MCF 10A (cell line): ENCODE measurements around the gene CD164. TPM values are rescaled to one million over a fixed set of nuclear protein-coding genes. Genes with fewer than 3 reads are reported as not detected.

Experiments
- BruUV-seq: library from RNA; stranded (reverse); fragments of 400-500 nt; replicated peaks from 2 replicates; lab custom pipeline; 2021; lab: Mats Ljungman, UMichigan
- CTCF ChIA-PET: fragments of 300-600 bp; sonication (Branson Sonifier 250); formaldehyde crosslinking; extraction: SDS; loops from one replicate; lab custom pipeline; 2021; ENCODE audit warnings: antibody characterized with exemption, inconsistent platforms; lab: Yijun Ruan, JAX
- POLR2A ChIA-PET: fragments of 300-600, 350-650 bp; sonication (Branson Sonifier 250); formaldehyde crosslinking; extraction: SDS; loops from one replicate; lab custom pipeline; 2020; ENCODE audit warnings: antibody characterized with exemption, inconsistent platforms; lab: Yijun Ruan, JAX
- DNase-seq: peaks from one replicate; pipeline ENCODE4 v3.0.0-alpha.2; 2018; ENCODE audit not compliant: unreplicated experiment
- H3K27ac Mint-ChIP-seq: one replicate; pipeline ENCODE4 v1.8.0; 2022; ENCODE audit warnings: mild to moderate bottlenecking, low read depth, mixed read lengths; ENCODE audit not compliant: unreplicated experiment
- H3K27me3 Mint-ChIP-seq: one replicate; pipeline ENCODE4 v1.8.0; 2022; ENCODE audit warnings: mixed read lengths; ENCODE audit not compliant: insufficient read depth, unreplicated experiment
- H3K36me3 Mint-ChIP-seq: one replicate; pipeline ENCODE4 v1.8.0; 2022; ENCODE audit warnings: mild to moderate bottlenecking, moderate library complexity, mixed read lengths; ENCODE audit not compliant: insufficient read depth, unreplicated experiment
- H3K4me1 Mint-ChIP-seq: one replicate; pipeline ENCODE4 v1.8.0; 2022; ENCODE audit warnings: mixed read lengths; ENCODE audit not compliant: insufficient read depth, unreplicated experiment
- H3K4me3 Mint-ChIP-seq: one replicate; pipeline ENCODE4 v1.8.0; 2022; ENCODE audit warnings: mild to moderate bottlenecking, moderate library complexity, mixed read lengths; ENCODE audit not compliant: unreplicated experiment
- H3K9me3 Mint-ChIP-seq: one replicate; pipeline ENCODE4 v1.8.0; 2022; ENCODE audit warnings: mixed read lengths; ENCODE audit not compliant: unreplicated experiment
- intact Hi-C: fragments of 100-400 bp; cut with micrococcal nuclease; formaldehyde crosslinking; loops from 2 replicates; pipeline ENCODE4 v1.14.1; 2022
- total RNA-seq: library from RNA; stranded (reverse); gene quantifications from 2 replicates; pipeline ENCODE4 v1.2.3, GENCODE V29; 2022
- TF ChIP-seq, protein P1 (sequence below): fragments of 200-600 bp; IDR thresholded peaks from one replicate; pipeline ENCODE4 v1.8.0; 2022; ENCODE audit warnings: antibody characterized with exemption, mild to moderate bottlenecking; ENCODE audit not compliant: unreplicated experiment

CD164 gene
- total RNA-seq, 1 experiment from 2014 or later: 156 TPM

- intact Hi-C loops: no loop called here
- Mint-ChIP-seq H3K4me3 (no peak overlapping the region), H3K36me3 (no peaks in the 10 kb centered on the region), H3K9me3 (no peaks in the 10 kb centered on the region), H3K27me3 (no peaks in the 10 kb centered on the region), H3K27ac (no peak overlapping the region), H3K4me1 (peaks cover 6% of the 10 kb centered on the region)
- ChIA-PET POLR2A (interaction anchor here (0.6 to 1.8 kb wide), 3 partner anchors 28 to 206 kb away, joined by 3 to 5 read pairs (median 4); partner anchors contain the start of gene CD164), CTCF (interaction anchor here (0.8 to 2.0 kb wide), 5 partner anchors 10 to 979 kb away, joined by 3 to 5 read pairs (median 3); no protein-coding TSS in a partner anchor)
- peak; percentile 61 for DNase-seq
- TF ChIP-seq, protein P1, sequence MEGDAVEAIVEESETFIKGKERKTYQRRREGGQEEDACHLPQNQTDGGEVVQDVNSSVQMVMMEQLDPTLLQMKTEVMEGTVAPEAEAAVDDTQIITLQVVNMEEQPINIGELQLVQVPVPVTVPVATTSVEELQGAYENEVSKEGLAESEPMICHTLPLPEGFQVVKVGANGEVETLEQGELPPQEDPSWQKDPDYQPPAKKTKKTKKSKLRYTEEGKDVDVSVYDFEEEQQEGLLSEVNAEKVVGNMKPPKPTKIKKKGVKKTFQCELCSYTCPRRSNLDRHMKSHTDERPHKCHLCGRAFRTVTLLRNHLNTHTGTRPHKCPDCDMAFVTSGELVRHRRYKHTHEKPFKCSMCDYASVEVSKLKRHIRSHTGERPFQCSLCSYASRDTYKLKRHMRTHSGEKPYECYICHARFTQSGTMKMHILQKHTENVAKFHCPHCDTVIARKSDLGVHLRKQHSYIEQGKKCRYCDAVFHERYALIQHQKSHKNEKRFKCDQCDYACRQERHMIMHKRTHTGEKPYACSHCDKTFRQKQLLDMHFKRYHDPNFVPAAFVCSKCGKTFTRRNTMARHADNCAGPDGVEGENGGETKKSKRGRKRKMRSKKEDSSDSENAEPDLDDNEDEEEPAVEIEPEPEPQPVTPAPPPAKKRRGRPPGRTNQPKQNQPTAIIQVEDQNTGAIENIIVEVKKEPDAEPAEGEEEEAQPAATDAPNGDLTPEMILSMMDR: no peak
- BruUV-seq: no TSS peak
These were observed 28.8 kb upstream of the CD164 start for GRCh38 chr6:109411034-109411433.

DNA sequence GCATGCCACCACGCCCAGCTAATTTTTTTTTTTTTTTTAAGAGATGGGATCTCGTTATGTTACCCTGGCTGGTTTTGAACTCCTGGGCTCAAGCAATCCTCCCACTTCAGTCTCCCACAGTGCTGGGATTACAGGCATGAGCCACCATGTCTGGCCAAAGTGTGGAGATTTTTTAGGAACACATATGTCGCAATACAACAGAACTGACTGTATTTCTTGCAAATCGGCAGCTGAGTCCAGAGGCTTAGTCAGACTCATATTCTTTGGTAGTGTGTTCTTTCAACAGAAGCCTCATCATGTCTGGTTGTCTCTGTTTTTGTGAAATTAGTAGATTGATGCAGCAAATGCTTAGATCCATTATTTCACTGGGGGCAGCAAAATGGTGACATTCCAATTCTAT lies 23.9 kb upstream of the CD164 start:
- CTCF ChIA-PET: interaction anchor here (1.0 to 1.5 kb wide), 2 partner anchors 14 to 23 kb away, joined by 3 to 6 read pairs; partner anchors contain the start of gene CD164
- TF ChIP-seq, protein P1: no peak
- no TSS peak for BruUV-seq
- peaks cover 6% of the 10 kb centered on the region for H3K4me1 Mint-ChIP-seq
- no peaks in the 10 kb centered on the region for H3K9me3 Mint-ChIP-seq
- intact Hi-C loops: no loop called here
- H3K36me3 Mint-ChIP-seq: no peaks in the 10 kb centered on the region
- POLR2A ChIA-PET: interaction anchor here (0.7 to 2.0 kb wide), 4 partner anchors 21 to 216 kb away, joined by 3 to 5 read pairs (median 4); no protein-coding TSS in a partner anchor
- no peaks in the 10 kb centered on the region for H3K27me3 Mint-ChIP-seq
- peak; percentile 78 for DNase-seq
- no peak overlapping the region for H3K4me3 Mint-ChIP-seq
- H3K27ac Mint-ChIP-seq: no peak overlapping the region

DNA sequence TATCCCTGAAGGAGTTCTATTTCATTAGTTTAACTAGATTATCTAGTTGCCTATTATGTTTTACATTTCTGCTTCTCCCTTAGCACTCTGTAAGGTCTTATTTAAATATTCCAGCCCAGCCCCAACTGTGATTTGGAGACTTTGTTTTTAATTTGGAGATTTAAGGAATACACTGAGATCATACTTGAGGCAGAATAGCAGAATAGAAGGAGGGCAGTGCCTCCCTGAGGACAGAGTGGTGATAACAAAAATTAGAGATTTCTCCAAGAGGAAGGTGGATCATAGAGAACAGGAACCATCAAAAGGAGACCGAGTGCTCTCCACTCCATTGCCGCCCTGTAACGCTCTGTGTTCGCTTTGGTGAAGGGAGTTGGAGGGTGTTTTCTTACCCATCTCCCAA lies 14.8 kb upstream of the CD164 start:
- BruUV-seq: no TSS peak
- ChIA-PET POLR2A (no interaction called here), CTCF (interaction anchor here (0.6 to 4.2 kb wide), 17 partner anchors 10 to 1375 kb away, joined by 3 to 50 read pairs (median 3); partner anchors contain the start of gene CD164)
- Mint-ChIP-seq H3K9me3 (no peaks in the 10 kb centered on the region), H3K27me3 (no peaks in the 10 kb centered on the region), H3K27ac (no peak overlapping the region), H3K4me3 (no peak overlapping the region), H3K36me3 (no peaks in the 10 kb centered on the region), H3K4me1 (peaks cover 12% of the 10 kb centered on the region)
- intact Hi-C loops: loop anchor here (1.0 kb wide), 2 partner anchors 210 to 302 kb away; partner anchors contain the start of gene CEP57L1
- DNase-seq: peak; percentile 35
- TF ChIP-seq, protein P1: peak; percentile 18

GRCh38 chr6:109396046-109396718 lies 13.9 kb upstream of the CD164 start:
- Mint-ChIP-seq H3K27me3 (no peaks in the 10 kb centered on the region), H3K27ac (no peak overlapping the region), H3K36me3 (no peaks in the 10 kb centered on the region), H3K9me3 (no peaks in the 10 kb centered on the region), H3K4me3 (no peak overlapping the region), H3K4me1 (peaks cover 12% of the 10 kb centered on the region)
- POLR2A ChIA-PET: interaction anchor here (0.8 kb wide), 1 partner anchor 388 kb away, joined by 3 read pairs; no protein-coding TSS in a partner anchor
- no peak for DNase-seq
- intact Hi-C loops: no loop called here
- no TSS peak for BruUV-seq
- TF ChIP-seq, protein P1: no peak
- CTCF ChIA-PET: interaction anchor here (0.6 to 4.2 kb wide), 16 partner anchors 9 to 1376 kb away, joined by 3 to 50 read pairs (median 3); partner anchors contain the start of gene CD164
